ENCODE measurements around the gene NUBP1.
"Not testable (repeated sequence)": the region's sequence is repeated elsewhere in the genome, so short reads cannot be mapped to it uniquely, and the experiment has no call there.

Gene NUBP1

DNA sequence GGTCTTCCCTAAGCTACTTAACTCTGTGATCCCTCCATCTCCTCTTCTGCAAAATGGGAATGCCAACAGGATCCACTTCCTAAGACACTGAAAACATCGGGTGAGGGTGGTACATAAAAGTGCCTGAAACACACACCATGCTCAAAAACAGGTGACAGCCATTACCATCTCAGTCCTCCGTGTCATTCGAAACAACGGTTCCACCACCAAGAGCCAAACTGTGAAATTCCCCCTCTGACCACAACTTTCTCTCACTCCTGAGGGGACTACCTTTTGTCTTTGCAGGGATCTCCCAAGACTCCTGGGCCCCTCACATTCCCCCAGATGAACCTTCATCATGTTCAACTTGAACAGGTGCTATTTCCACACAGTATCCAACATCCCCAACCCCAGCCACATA, 37.0 kb downstream of the NUBP1 start:
- H2AFZ ChIP-seq (ENCODE audit: insufficient read depth, low read length, poor library complexity): no peak overlapping the region
- no peak overlapping the region for H3K4me3 ChIP-seq (ENCODE audit: low read depth, low read length)
- no peak overlapping the region for H3K23ac ChIP-seq (ENCODE audit: low read length)
- H2BK12ac ChIP-seq (ENCODE audit: low read length): no peak overlapping the region
- H4K8ac ChIP-seq (ENCODE audit: low read depth, low read length): no peak overlapping the region
- H3K27me3 ChIP-seq (ENCODE audit: insufficient read depth, low read length): no peaks in the 10 kb centered on the region
- no peak overlapping the region for H2BK5ac ChIP-seq (ENCODE audit: low read depth, low read length, poor library complexity)
- DNase-seq: no peak
- H3K79me1 ChIP-seq (ENCODE audit: low read length): no peaks in the 10 kb centered on the region
- WGBS (ENCODE audit: extremely low coverage, insufficient coverage, insufficient read length): no CpG with 5 or more reads among the region's 4 CpGs
- no peak overlapping the region for H3K27ac ChIP-seq (ENCODE audit: low read depth, low read length)
- no peak overlapping the region for H3K9ac ChIP-seq (ENCODE audit: low read length)
- no peak overlapping the region for H2AK5ac ChIP-seq (ENCODE audit: low read length)
- no peak overlapping the region for H3K18ac ChIP-seq (ENCODE audit: low read length)
- H3K4me2 ChIP-seq (ENCODE audit: low read length): no peak overlapping the region
- no peaks in the 10 kb centered on the region for H3K79me2 ChIP-seq (ENCODE audit: control insufficient read depth, insufficient read depth, low read length, poor library complexity)
- H4K12ac ChIP-seq (ENCODE audit: low read depth, low read length): no peak overlapping the region
- H4K91ac ChIP-seq (ENCODE audit: low read depth, low read length): no peak overlapping the region
- H3K14ac ChIP-seq (ENCODE audit: low read length): no peak overlapping the region
- H3K36me3 ChIP-seq (ENCODE audit: control insufficient read depth in 1 of 2, insufficient read depth in 2 of 2, low read length in 2 of 2): no peaks in the 10 kb centered on the region
- H3K9me3 ChIP-seq (ENCODE audit: insufficient read depth, low read depth, low read length): peaks cover 2% of the 10 kb centered on the region
- no peak overlapping the region for H2BK120ac ChIP-seq (ENCODE audit: insufficient read depth, low read length, poor library complexity)
- peaks cover 2 to 5% of the 10 kb centered on the region in 2 experiments for H3K4me1 ChIP-seq (ENCODE audit: control insufficient read depth in 1 of 2, insufficient read depth in 2 of 2, low read length in 2 of 2)
- no peak overlapping the region for H3K4ac ChIP-seq (ENCODE audit: low read depth, low read length)

DNA sequence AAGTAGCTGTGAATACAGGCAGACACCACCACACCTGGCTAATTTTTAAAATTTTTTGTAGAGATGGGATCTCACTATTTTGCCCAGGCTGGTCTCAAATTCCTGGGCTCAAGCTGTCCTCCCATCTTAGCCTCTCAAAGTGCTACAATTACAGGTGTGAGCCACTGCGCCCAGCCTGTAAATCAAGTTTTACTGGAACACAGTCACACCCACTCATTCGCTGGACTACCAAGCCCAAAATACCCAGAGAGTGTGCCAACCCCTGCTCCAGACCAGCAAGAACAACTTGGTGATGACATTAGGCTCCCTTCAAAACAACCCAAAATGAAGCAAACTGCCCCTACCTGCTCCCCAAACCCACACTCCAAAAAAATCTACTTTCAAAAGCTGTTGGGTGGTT, 39.0 kb downstream of the NUBP1 start:
- Histone ChIP-seq H4K91ac (ENCODE audit: low read depth, low read length) (no peak overlapping the region), H3K79me2 (ENCODE audit: control insufficient read depth, insufficient read depth, low read length, poor library complexity) (no peaks in the 10 kb centered on the region), H4K12ac (ENCODE audit: low read depth, low read length) (no peak overlapping the region), H3K9me3 (ENCODE audit: insufficient read depth, low read depth, low read length) (peaks cover 4% of the 10 kb centered on the region), H2AK5ac (ENCODE audit: low read length) (no peak overlapping the region), H2BK5ac (ENCODE audit: low read depth, low read length, poor library complexity) (no peak overlapping the region), H2BK12ac (ENCODE audit: low read length) (no peak overlapping the region), H3K4ac (ENCODE audit: low read depth, low read length) (no peak overlapping the region), H3K79me1 (ENCODE audit: low read length) (no peaks in the 10 kb centered on the region), H3K27ac (ENCODE audit: low read depth, low read length) (no peak overlapping the region), H3K23ac (ENCODE audit: low read length) (no peak overlapping the region), H3K9ac (ENCODE audit: low read length) (no peak overlapping the region), H2BK120ac (ENCODE audit: insufficient read depth, low read length, poor library complexity) (no peak overlapping the region), H3K36me3 (ENCODE audit: control insufficient read depth in 1 of 2, insufficient read depth in 2 of 2, low read length in 2 of 2) (no peaks in the 10 kb centered on the region), H4K8ac (ENCODE audit: low read depth, low read length) (no peak overlapping the region), H3K14ac (ENCODE audit: low read length) (no peak overlapping the region), H2AFZ (ENCODE audit: insufficient read depth, low read length, poor library complexity) (no peak overlapping the region), H3K18ac (ENCODE audit: low read length) (no peak overlapping the region), H3K4me3 (ENCODE audit: low read depth, low read length) (no peak overlapping the region), H3K4me2 (ENCODE audit: low read length) (no peak overlapping the region), H3K27me3 (ENCODE audit: insufficient read depth, low read length) (no peaks in the 10 kb centered on the region), H3K4me1 (ENCODE audit: control insufficient read depth in 1 of 2, insufficient read depth in 2 of 2, low read length in 2 of 2) (no peaks in the 10 kb centered on the region)
- WGBS (ENCODE audit: extremely low coverage, insufficient coverage, insufficient read length): no CpG with 5 or more reads among the region's 2 CpGs
- peak in 1 of 2 donors; percentile 72 for DNase-seq

DNA sequence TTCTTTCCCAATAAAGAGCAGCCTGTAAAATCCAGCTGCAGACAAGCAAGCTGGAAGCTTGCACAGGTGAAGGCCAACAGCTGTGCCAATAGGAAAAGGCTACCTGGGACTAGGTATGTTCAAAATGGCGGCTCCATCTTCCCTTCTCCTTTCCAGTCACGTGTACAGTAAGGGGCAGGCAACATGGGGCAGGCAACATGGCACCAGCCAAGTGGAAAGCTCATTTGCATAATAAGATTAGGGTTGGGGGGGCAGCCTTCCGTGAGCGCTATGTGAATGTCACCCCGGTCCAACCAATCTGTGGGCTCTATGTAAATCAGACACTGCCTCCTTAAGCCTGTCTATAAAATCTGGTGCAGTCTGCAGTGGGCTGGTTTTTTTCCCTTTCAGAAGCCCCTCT, 43.7 kb downstream of the NUBP1 start:
- Histone ChIP-seq H2AFZ (ENCODE audit: insufficient read depth, low read length, poor library complexity) (no peak overlapping the region), H4K91ac (ENCODE audit: low read depth, low read length) (no peak overlapping the region), H3K36me3 (ENCODE audit: control insufficient read depth in 1 of 2, insufficient read depth in 2 of 2, low read length in 2 of 2) (no peaks in the 10 kb centered on the region), H4K8ac (ENCODE audit: low read depth, low read length) (no peak overlapping the region), H2BK120ac (ENCODE audit: insufficient read depth, low read length, poor library complexity) (no peak overlapping the region), H3K79me1 (ENCODE audit: low read length) (no peaks in the 10 kb centered on the region), H2AK5ac (ENCODE audit: low read length) (no peak overlapping the region), H2BK12ac (ENCODE audit: low read length) (no peak overlapping the region), H3K4me2 (ENCODE audit: low read length) (no peak overlapping the region), H3K79me2 (ENCODE audit: control insufficient read depth, insufficient read depth, low read length, poor library complexity) (no peaks in the 10 kb centered on the region), H4K12ac (ENCODE audit: low read depth, low read length) (no peak overlapping the region), H3K9me3 (ENCODE audit: insufficient read depth, low read depth, low read length) (peaks cover 1% of the 10 kb centered on the region), H3K23ac (ENCODE audit: low read length) (no peak overlapping the region), H3K4me3 (ENCODE audit: low read depth, low read length) (no peak overlapping the region), H3K4ac (ENCODE audit: low read depth, low read length) (no peak overlapping the region), H3K14ac (ENCODE audit: low read length) (no peak overlapping the region), H3K27ac (ENCODE audit: low read depth, low read length) (no peak overlapping the region), H2BK5ac (ENCODE audit: low read depth, low read length, poor library complexity) (no peak overlapping the region), H3K18ac (ENCODE audit: low read length) (no peak overlapping the region), H3K9ac (ENCODE audit: low read length) (no peak overlapping the region), H3K27me3 (ENCODE audit: insufficient read depth, low read length) (no peaks in the 10 kb centered on the region), H3K4me1 (ENCODE audit: control insufficient read depth in 1 of 2, insufficient read depth in 2 of 2, low read length in 2 of 2) (no peaks in the 10 kb centered on the region)
- no CpG with 5 or more reads among the region's 5 CpGs for WGBS (ENCODE audit: extremely low coverage, insufficient coverage, insufficient read length)
- DNase-seq: no peak

DNA sequence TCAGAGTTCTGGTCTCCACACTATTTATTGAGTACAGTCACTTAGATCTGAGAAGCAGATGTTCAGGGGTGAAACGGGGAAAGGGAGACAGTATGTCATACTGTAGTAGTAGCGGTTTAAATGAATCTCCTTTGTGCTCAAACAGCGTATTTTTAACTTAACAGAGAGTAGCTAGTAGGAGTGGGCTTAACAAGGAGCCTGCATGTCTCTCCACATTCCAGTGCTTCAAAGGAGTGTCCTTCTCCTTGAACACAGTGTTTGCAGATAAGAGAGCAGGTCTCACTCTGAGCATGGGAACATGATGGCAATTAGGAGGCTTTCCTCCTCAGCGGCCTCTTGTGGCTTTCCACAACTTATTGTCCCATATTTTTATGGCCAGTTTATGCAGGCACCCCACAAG, 45.0 kb downstream of the NUBP1 start:
- H3K79me2 ChIP-seq (ENCODE audit: control insufficient read depth, insufficient read depth, low read length, poor library complexity); H3K23ac ChIP-seq (ENCODE audit: low read length); H2AFZ ChIP-seq (ENCODE audit: insufficient read depth, low read length, poor library complexity); H4K12ac ChIP-seq (ENCODE audit: low read depth, low read length); H3K27me3 ChIP-seq (ENCODE audit: insufficient read depth, low read length); H3K36me3 ChIP-seq (ENCODE audit: control insufficient read depth in 1 of 2, insufficient read depth in 2 of 2, low read length in 2 of 2); H2BK12ac ChIP-seq (ENCODE audit: low read length); H3K18ac ChIP-seq (ENCODE audit: low read length); H3K9ac ChIP-seq (ENCODE audit: low read length); H3K4me1 ChIP-seq (ENCODE audit: control insufficient read depth in 1 of 2, insufficient read depth in 2 of 2, low read length in 2 of 2); H3K4me2 ChIP-seq (ENCODE audit: low read length); H2BK120ac ChIP-seq (ENCODE audit: insufficient read depth, low read length, poor library complexity); H3K14ac ChIP-seq (ENCODE audit: low read length); H4K91ac ChIP-seq (ENCODE audit: low read depth, low read length); H2BK5ac ChIP-seq (ENCODE audit: low read depth, low read length, poor library complexity); H3K9me3 ChIP-seq (ENCODE audit: insufficient read depth, low read depth, low read length); H3K27ac ChIP-seq (ENCODE audit: low read depth, low read length); H3K79me1 ChIP-seq (ENCODE audit: low read length); H3K4ac ChIP-seq (ENCODE audit: low read depth, low read length); H2AK5ac ChIP-seq (ENCODE audit: low read length); DNase-seq; H3K4me3 ChIP-seq (ENCODE audit: low read depth, low read length); H4K8ac ChIP-seq (ENCODE audit: low read depth, low read length): not testable (repeated sequence)
- no CpG with 5 or more reads among the region's 4 CpGs for WGBS (ENCODE audit: extremely low coverage, insufficient coverage, insufficient read length)

All from trophoblast cell (in vitro differentiated cells and primary cell).